GM12878 (cell line): ENCODE measurements around the gene HCN4. TPM values are rescaled to one million over a fixed set of nuclear protein-coding genes. Genes with fewer than 3 reads are reported as not detected.

Experiments used
- BCL3 ChIP-seq: IDR thresholded peaks from 2 replicates; pipeline ENCODE4 v1.6.1; 2011; ENCODE audit warnings: borderline replicate concordance, low read depth, mild to moderate bottlenecking, moderate library complexity, low read length; ENCODE audit not compliant: insufficient read depth, poor library complexity, severe bottlenecking
- HDAC6 ChIP-seq: fragments of 200-600 bp; sonication (generic); IDR thresholded peaks from one replicate; pipeline ENCODE4 v1.8.0; 2017; ENCODE audit warnings: antibody characterized with exemption; ENCODE audit not compliant: unreplicated experiment
- NBN ChIP-seq: fragments of 450-650 bp; IDR thresholded peaks from 2 replicates; pipeline ENCODE4 v1.6.1; 2016
- NKRF ChIP-seq: fragments of 450-650 bp; conservative IDR thresholded peaks from 2 replicates; pipeline ENCODE4 v1.6.1; 2017; ENCODE audit warnings: mild to moderate bottlenecking, moderate library complexity
- NR2C1 ChIP-seq: fragments of 450-650 bp; IDR thresholded peaks from 2 replicates; pipeline ENCODE4 v1.6.1; 2017; ENCODE audit warnings: antibody characterized with exemption, mild to moderate bottlenecking, moderate library complexity
- ZBTB40 ChIP-seq: fragments of 450-650 bp; IDR thresholded peaks from 2 replicates; pipeline ENCODE4 v1.6.1; 2016; ENCODE audit warnings: mild to moderate bottlenecking, moderate library complexity, borderline replicate concordance
- polyA plus RNA-seq, 11 experiments: library from polyadenylated mRNA; depleted of rRNA in 4 of 11; unstranded in 6 of 11; stranded (reverse) in 5 of 11; fragments of >200 nt; fragmentation: Nextera tagmentation in 4 of 11; fragmentation: Illumina TruSeq in 1 of 11; extraction: Ambion mirVana in 4 of 11; extraction: Trizol in 1 of 11; gene quantifications; 1 replicate in 1 of 11; 2 replicates in 10 of 11; pipeline versions ENCODE4 v1.2.1 to v1.2.3, GENCODE V29; 2011 to 2016; ENCODE audit warnings: inconsistent platforms in 2 of 11, missing spikeins in 2 of 11, low read depth in 1 of 11
- total RNA-seq, 4 experiments: library from RNA; depleted of rRNA in 3 of 4; stranded (reverse); fragments of >200 nt in 3 of 4; fragmentation: Illumina TruSeq in 1 of 4; extraction: Trizol in 1 of 4; gene quantifications; 2 replicates each; pipeline versions ENCODE4 v1.2.1 to v1.2.3, GENCODE V29; 2013 to 2021

The HCN4 gene
- total and polyA plus RNA-seq, 10 of the 15 experiments (the other 5 are each of a cell fraction or from before 2014, with no cell fraction given) = 0.03 to 0.10 TPM; not detected in 8

DNA sequence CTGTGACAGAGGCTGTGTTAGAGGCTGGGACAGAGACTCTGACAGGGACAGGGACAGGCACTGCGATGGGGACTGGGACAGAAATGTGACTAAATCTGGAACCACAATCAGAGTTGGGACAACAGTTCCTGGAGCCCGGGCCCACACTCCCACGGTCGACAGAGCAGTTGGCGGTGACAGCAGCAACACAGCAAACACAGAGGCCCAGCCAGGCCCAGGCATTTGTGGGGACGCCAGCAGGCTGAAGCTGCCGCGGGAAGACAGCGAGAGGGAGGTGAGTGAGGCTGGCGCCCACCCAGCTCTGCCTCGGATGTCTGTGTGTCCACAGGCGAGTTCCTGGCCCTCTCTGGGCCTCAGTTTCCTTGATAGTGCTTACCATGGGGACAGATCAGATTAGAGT, 9.3 kb upstream of the HCN4 start (continued):
- TF ChIP-seq NKRF (no peak), NR2C1 (no peak), ZBTB40 (no peak), BCL3 (no peak), NBN (no peak), HDAC6 (no peak)
